Measurements from ENCODE around the gene BLCAP. TPM values are rescaled to one million over a fixed set of nuclear protein-coding genes. Genes with fewer than 3 reads are reported as not detected.

The BLCAP gene
- total RNA-seq, 1 donor from 2014 or later, result 178 TPM

- Mint-ChIP-seq H3K36me3 (ENCODE audit: low read depth, unreplicated experiment) (no peaks in the 10 kb centered on the region), H3K4me3 (ENCODE audit: unreplicated experiment) (no peak overlapping the region), H3K9me3 (ENCODE audit: unreplicated experiment) (no peaks in the 10 kb centered on the region), H3K27ac (ENCODE audit: unreplicated experiment) (no peak overlapping the region), H3K27me3 (ENCODE audit: unreplicated experiment) (peaks cover 7% of the 10 kb centered on the region), H3K4me1 (ENCODE audit: unreplicated experiment) (peaks cover 20% of the 10 kb centered on the region)
- no peak for DNase-seq (ENCODE audit: low spot score)
- TF ChIP-seq CTCF (IDR thresholded peaks at IDR 0.05; ENCODE audit: unreplicated experiment), result no peak
Observed at GRCh38 chr20:37562695-37563480, 35.2 kb upstream of the BLCAP start.

GRCh38 chr20:37560629-37561028, 33.0 kb upstream of the BLCAP start:
- no peak overlapping the region for H3K27ac Mint-ChIP-seq (ENCODE audit: unreplicated experiment)
- H3K4me3 Mint-ChIP-seq (ENCODE audit: unreplicated experiment), result no peak overlapping the region
- H3K36me3 Mint-ChIP-seq (ENCODE audit: low read depth, unreplicated experiment), result no peaks in the 10 kb centered on the region
- no peaks in the 10 kb centered on the region for H3K9me3 Mint-ChIP-seq (ENCODE audit: unreplicated experiment)
- H3K27me3 Mint-ChIP-seq (ENCODE audit: unreplicated experiment), result peaks cover 7% of the 10 kb centered on the region
- TF ChIP-seq CTCF (IDR thresholded peaks at IDR 0.05; ENCODE audit: unreplicated experiment), result no peak
- no peak for DNase-seq (ENCODE audit: low spot score)
- peaks cover 15% of the 10 kb centered on the region for H3K4me1 Mint-ChIP-seq (ENCODE audit: unreplicated experiment)

- H3K27me3 Mint-ChIP-seq (ENCODE audit: unreplicated experiment), result peaks cover 5% of the 10 kb centered on the region
- H3K9me3 Mint-ChIP-seq (ENCODE audit: unreplicated experiment), result no peaks in the 10 kb centered on the region
- peaks cover 10% of the 10 kb centered on the region for H3K4me1 Mint-ChIP-seq (ENCODE audit: unreplicated experiment)
- TF ChIP-seq CTCF (IDR thresholded peaks at IDR 0.05; ENCODE audit: unreplicated experiment), result no peak
- no peak overlapping the region for H3K27ac Mint-ChIP-seq (ENCODE audit: unreplicated experiment)
- no peak overlapping the region for H3K4me3 Mint-ChIP-seq (ENCODE audit: unreplicated experiment)
- no peak for DNase-seq (ENCODE audit: low spot score)
- H3K36me3 Mint-ChIP-seq (ENCODE audit: low read depth, unreplicated experiment), result no peaks in the 10 kb centered on the region
Observed at GRCh38 chr20:37559312-37560027, 31.8 kb upstream of the BLCAP start.

- TF ChIP-seq CTCF (IDR thresholded peaks at IDR 0.05; ENCODE audit: unreplicated experiment), result no peak
- no peak for DNase-seq (ENCODE audit: low spot score)
- H3K4me3 Mint-ChIP-seq (ENCODE audit: unreplicated experiment), result no peak overlapping the region
- no peak overlapping the region for H3K27ac Mint-ChIP-seq (ENCODE audit: unreplicated experiment)
- H3K36me3 Mint-ChIP-seq (ENCODE audit: low read depth, unreplicated experiment), result no peaks in the 10 kb centered on the region
- peaks cover 10% of the 10 kb centered on the region for H3K4me1 Mint-ChIP-seq (ENCODE audit: unreplicated experiment)
- no peaks in the 10 kb centered on the region for H3K9me3 Mint-ChIP-seq (ENCODE audit: unreplicated experiment)
- peaks cover 5% of the 10 kb centered on the region for H3K27me3 Mint-ChIP-seq (ENCODE audit: unreplicated experiment)
Observed at GRCh38 chr20:37558779-37559178, 31.1 kb upstream of the BLCAP start.

GRCh38 chr20:37558306-37558705, 30.6 kb upstream of the BLCAP start:
- no peak for TF ChIP-seq CTCF (IDR thresholded peaks at IDR 0.05; ENCODE audit: unreplicated experiment)
- no peak for DNase-seq (ENCODE audit: low spot score)
- Mint-ChIP-seq H3K27me3 (ENCODE audit: unreplicated experiment) (peaks cover 3% of the 10 kb centered on the region), H3K27ac (ENCODE audit: unreplicated experiment) (no peak overlapping the region), H3K4me1 (ENCODE audit: unreplicated experiment) (peaks cover 10% of the 10 kb centered on the region), H3K36me3 (ENCODE audit: low read depth, unreplicated experiment) (no peaks in the 10 kb centered on the region), H3K9me3 (ENCODE audit: unreplicated experiment) (no peaks in the 10 kb centered on the region), H3K4me3 (ENCODE audit: unreplicated experiment) (no peak overlapping the region)
